Measurements from ENCODE around the gene AOPEP. TPM values are rescaled to one million over a fixed set of nuclear protein-coding genes. Genes with fewer than 3 reads are reported as not detected.
A peak's percentile ranks its signal among the peaks of the same experiment; 100 is the strongest.

AOPEP gene
- total and polyA plus RNA-seq, 2 of the 13 experiments (the other 11 are each of a cell fraction or from before 2014, with no cell fraction given): 22.2 to 41.6 TPM

GRCh38 chr9:94706922-94707321 lies 19.6 kb upstream of the AOPEP start (continued):
- no peak for TF ChIP-seq ZNF318 (CRISPR knock-in tag; IDR thresholded peaks at IDR 0.05)
- TF ChIP-seq ZNF766 (CRISPR knock-in tag; IDR thresholded peaks at IDR 0.05; ENCODE audit: borderline replicate concordance): no peak
- peak; percentile 59 for TF ChIP-seq NR2F6 (IDR thresholded peaks at IDR 0.05)
- peak; percentile 58 for TF ChIP-seq NR2F6 (CRISPR knock-in tag; IDR thresholded peaks at IDR 0.05)
- peak; percentile 24; the same call in 1 of the 2 replicates for TF ChIP-seq FOXO1 (CRISPR knock-in tag; IDR thresholded peaks at IDR 0.05)
- TF ChIP-seq ZFAT (CRISPR knock-in tag; conservative IDR thresholded peaks at IDR 0.05): no peak
- TF ChIP-seq TEF (CRISPR knock-in tag; IDR thresholded peaks at IDR 0.05): peak; percentile 36; the same call in 1 of the 2 replicates
- no peak for TF ChIP-seq KDM1A (CRISPR knock-in tag; IDR thresholded peaks at IDR 0.05)
- no peak for TF ChIP-seq DMAP1 (CRISPR knock-in tag; IDR thresholded peaks at IDR 0.05)
- TF ChIP-seq MNT (IDR thresholded peaks at IDR 0.05): no peak
- TF ChIP-seq FOXK1 (CRISPR knock-in tag; IDR thresholded peaks at IDR 0.05; ENCODE audit: borderline replicate concordance, low read depth): 0 out of 2 replicates have a peak, but pooled peaks have one; percentile 38
- TF ChIP-seq ZMYM4 (CRISPR knock-in tag; IDR thresholded peaks at IDR 0.05): peak; percentile 54; the same call in 1 of the 2 replicates
- TF ChIP-seq MAFF (IDR thresholded peaks at IDR 0.05; ENCODE audit: low read depth, low read length): no peak
- no peak for TF ChIP-seq JUN (CRISPR knock-in tag; IDR thresholded peaks at IDR 0.05)
- TF ChIP-seq FOXP1 (IDR thresholded peaks at IDR 0.05): no peak
- peak; percentile 44; the same call in 1 of the 2 replicates for TF ChIP-seq FOXP1 (CRISPR knock-in tag; IDR thresholded peaks at IDR 0.05)
- no peak for TF ChIP-seq TEAD2 (CRISPR knock-in tag; IDR thresholded peaks at IDR 0.05)
- TF ChIP-seq SMARCE1 (IDR thresholded peaks at IDR 0.05; ENCODE audit: borderline replicate concordance): no peak
- peak; percentile 84; the same call in 1 of the 2 replicates for TF ChIP-seq RXRB (CRISPR knock-in tag; IDR thresholded peaks at IDR 0.05; ENCODE audit: borderline replicate concordance)
- no peak for TF ChIP-seq E2F5 (CRISPR knock-in tag; conservative IDR thresholded peaks at IDR 0.05)
- TF ChIP-seq ETV5 (CRISPR knock-in tag; IDR thresholded peaks at IDR 0.05; ENCODE audit: borderline replicate concordance): peak; percentile 23; the same call in 1 of the 2 replicates
- TF ChIP-seq TARDBP (CRISPR knock-in tag; IDR thresholded peaks at IDR 0.05): 0 out of 2 replicates have a peak, but pooled peaks have one; percentile 44
